HG02571 (cell line): ENCODE data around the gene UBAP1L.
"Not testable (repeated sequence)": the region's sequence is repeated elsewhere in the genome, so short reads cannot be mapped to it uniquely, and the experiment has no call there.

Experiments
- ATAC-seq: cut with Tn5 transposase; IDR thresholded peaks from one replicate; pipeline ENCODE4 v1.9.1; 2021; ENCODE audit warnings: mild to moderate bottlenecking, moderate library complexity; ENCODE audit not compliant: unreplicated experiment

Gene UBAP1L

DNA sequence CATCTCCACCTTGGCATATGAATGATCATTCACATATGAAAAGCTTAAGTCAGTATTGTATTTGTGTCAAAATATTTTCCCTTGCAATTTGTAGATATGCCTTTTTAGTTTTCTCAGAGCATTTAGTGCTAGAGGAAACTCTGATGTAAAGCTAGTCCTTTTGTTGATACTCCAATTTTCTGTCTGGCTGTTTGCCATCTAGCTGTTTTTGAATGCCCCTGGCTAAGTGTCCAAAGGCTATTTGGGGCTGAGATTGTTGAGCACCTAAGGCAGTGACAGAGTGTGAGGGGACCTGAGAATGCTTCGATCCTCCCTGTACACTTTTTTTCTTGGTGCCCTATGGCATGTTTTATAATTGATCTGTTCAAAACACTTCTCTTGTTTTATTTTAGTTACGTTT, 66.8 kb downstream of the UBAP1L start:
- no peak for ATAC-seq

GRCh38 chr15:65044724-65045481, 70.1 kb downstream of the UBAP1L start, which contains the start of gene SLC51B:
TSS of gene SLC51B (plus strand) at chr15:65045387. CDS start at chr15:65050005, 4,618 bp downstream.
- ATAC-seq = no peak

DNA sequence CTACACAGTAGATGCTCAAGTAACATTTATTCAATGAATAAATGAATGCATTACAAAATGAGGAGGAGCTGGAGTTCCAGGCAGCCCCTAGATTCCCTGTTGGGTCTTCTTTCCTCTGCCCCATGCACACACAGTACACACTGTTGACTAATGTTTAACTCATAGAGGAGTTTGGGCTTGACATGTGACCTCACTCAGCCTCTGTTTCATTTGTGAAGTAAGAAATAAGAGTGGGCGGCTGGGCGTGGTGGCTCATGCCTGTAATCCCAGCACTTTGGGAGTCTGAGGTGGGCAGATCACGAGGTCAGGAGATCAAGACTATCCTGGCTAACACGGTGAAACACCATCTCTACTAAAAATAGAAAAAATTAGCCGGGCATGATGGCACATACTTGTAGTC, 70.8 kb downstream of the UBAP1L start:
- ATAC-seq = not testable (repeated sequence)

DNA sequence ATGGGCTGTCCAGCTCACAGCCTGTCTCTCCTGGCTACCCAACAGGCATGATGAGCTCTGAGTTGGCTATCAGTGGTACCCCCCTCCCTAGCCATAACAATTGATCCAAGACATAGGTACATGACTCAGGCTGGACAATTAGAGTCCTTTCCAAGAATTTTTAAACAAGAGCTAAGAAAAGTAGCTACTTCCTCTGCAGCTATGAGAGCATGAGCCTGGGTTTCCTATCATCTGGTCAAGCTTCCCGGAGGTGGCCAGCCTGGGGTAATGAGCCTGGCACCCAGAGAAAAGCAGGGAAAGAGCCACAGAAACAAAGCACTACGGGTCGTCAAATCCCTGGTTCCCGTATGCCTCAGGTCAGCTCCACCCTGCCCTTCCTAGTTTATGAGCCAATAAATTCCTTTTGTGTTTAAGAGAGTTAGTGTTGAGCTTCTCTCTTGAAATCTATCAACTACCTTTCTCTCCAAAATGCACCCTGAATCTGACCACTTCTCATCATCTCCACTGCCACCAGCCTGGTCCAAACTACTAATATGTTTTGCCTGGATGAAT, 72.1 kb downstream of the UBAP1L start:
- no peak for ATAC-seq
